Effector memory CD8-positive, alpha-beta T cell (primary cell): ENCODE data around the gene TOP2B.

Experiments
- ATAC-seq: fragments of 150-1000 bp; cut with Tn5 transposase; replicated peaks from 2 replicates; pipeline ENCODE4 v1.10.0; 2021; ENCODE audit warnings: mild to moderate bottlenecking, moderate library complexity
- DNase-seq, 3 experiments: peaks; one replicate each; pipeline ENCODE4 v3.0.0; 2021
- H3K27ac Mint-ChIP-seq, 2 donors: one replicate each; pipeline ENCODE4 v1.8.0; 2022; ENCODE audit warnings: mild to moderate bottlenecking in 2 of 2, mixed read lengths in 2 of 2, moderate library complexity in 2 of 2
- H3K27me3 Mint-ChIP-seq, 2 donors: one replicate each; pipeline ENCODE4 v1.8.0; 2022; ENCODE audit warnings: mixed read lengths in 2 of 2
- H3K36me3 Mint-ChIP-seq: one replicate; pipeline ENCODE4 v1.8.0; 2022; ENCODE audit warnings: mild to moderate bottlenecking, moderate library complexity, mixed read lengths; ENCODE audit not compliant: insufficient read depth
- H3K4me1 Mint-ChIP-seq, 2 donors: one replicate each; pipeline ENCODE4 v1.8.0; 2022; ENCODE audit warnings: low read depth in 2 of 2, mixed read lengths in 2 of 2
- H3K4me3 Mint-ChIP-seq, 2 donors: one replicate each; pipeline ENCODE4 v1.8.0; 2022; ENCODE audit warnings: mild to moderate bottlenecking in 2 of 2, mixed read lengths in 2 of 2, moderate library complexity in 2 of 2
- H3K9me3 Mint-ChIP-seq, 2 donors: one replicate each; pipeline ENCODE4 v1.8.0; 2022; ENCODE audit warnings: mixed read lengths in 2 of 2

TOP2B gene

GRCh38 chr3:25581335-25581734 lies 83.4 kb downstream of the TOP2B start:
- Mint-ChIP-seq H3K27me3 (peaks cover 41 to 57% of the 10 kb centered on the region in 2 donors), H3K4me3 (no peak overlapping the region), H3K4me1 (no peaks in the 10 kb centered on the region), H3K36me3 (no peaks in the 10 kb centered on the region), H3K9me3 (no peaks in the 10 kb centered on the region), H3K27ac (no peak overlapping the region)
- ATAC-seq (no peak), DNase-seq (no peak)

DNA sequence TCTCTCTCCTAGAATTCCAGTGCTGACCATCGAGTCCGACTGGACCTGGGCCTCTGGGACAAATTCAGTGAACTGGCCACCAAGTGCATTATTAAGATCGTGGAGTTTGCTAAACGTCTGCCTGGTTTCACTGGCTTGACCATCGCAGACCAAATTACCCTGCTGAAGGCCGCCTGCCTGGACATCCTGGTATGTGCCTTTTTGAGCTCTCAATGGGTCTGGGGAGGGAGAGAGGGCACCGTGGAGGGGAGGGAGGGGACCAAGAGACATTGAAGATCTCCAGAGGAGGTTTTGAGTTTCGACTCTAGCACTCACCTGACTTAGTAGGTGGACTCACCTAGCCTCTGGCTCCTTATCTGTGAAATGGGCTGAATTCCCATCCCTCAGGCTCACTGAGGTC lies 84.2 kb downstream of the TOP2B start:
- Mint-ChIP-seq H3K36me3 (no peaks in the 10 kb centered on the region), H3K4me3 (no peak overlapping the region), H3K9me3 (no peaks in the 10 kb centered on the region), H3K4me1 (no peaks in the 10 kb centered on the region), H3K27me3 (peaks cover 46 to 56% of the 10 kb centered on the region in 2 donors), H3K27ac (no peak overlapping the region)
- no peak for DNase-seq
- no peak for ATAC-seq

DNA sequence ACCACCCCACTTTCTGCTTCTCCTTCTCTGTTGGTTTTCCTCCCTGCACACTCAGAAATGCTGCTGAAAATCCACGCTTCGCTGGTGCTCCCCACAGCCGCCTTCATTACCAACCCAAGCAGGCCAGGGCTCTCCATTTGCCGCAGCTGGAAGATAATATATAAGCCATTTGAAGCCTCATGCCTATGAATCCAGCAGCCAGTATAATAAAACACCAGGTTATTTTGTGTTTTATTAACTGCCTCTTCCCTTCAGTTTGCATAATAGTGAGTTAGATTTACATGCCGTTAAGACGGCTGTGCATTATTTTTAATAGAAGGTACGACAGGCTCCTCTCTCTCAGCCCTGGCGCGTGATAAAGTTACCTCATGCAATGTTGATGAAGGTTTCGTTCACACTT lies 86.6 kb downstream of the TOP2B start:
- no peak for DNase-seq
- no peak for ATAC-seq

DNA sequence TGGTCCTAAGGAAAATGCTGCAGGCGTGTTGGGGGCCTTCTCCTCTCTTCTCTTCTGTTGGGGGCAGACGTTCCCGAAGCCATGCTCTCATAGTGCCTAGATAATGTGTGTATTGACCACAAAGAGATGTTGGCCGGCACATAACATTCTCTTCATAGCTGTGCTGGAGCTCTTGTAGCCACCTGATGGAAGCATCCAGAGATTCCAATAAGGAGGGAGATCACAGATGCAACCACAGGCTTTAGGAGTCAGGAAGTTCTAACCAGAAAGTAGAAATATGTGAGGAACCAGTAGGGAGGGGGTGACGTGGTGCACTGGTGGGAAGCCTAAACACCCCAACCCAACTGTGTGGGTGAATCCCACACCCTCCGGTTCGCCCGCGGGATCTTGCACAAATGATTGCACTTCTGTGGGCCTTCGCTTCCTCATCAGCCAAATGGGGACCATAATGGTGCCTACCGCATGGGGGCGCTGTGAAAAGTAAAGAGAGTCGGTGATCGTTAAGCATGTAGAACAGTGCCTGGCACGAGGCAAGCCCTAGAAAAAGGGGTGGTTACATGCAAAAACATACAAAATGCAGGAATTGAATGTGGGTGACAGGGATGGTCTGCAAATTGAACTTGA lies 87.8 kb downstream of the TOP2B start:
- DNase-seq, result no peak
- no peaks in the 10 kb centered on the region for H3K9me3 Mint-ChIP-seq
- H3K36me3 Mint-ChIP-seq, result no peaks in the 10 kb centered on the region
- no peak overlapping the region for H3K27ac Mint-ChIP-seq
- no peak for ATAC-seq
- peaks cover 30 to 43% of the 10 kb centered on the region in 2 donors for H3K27me3 Mint-ChIP-seq
- H3K4me3 Mint-ChIP-seq, result no peak overlapping the region
- no peaks in the 10 kb centered on the region for H3K4me1 Mint-ChIP-seq

More for the DNA sequence above, 86.6 kb downstream of the TOP2B start:
- Mint-ChIP-seq H3K36me3 (no peaks in the 10 kb centered on the region), H3K27ac (no peak overlapping the region), H3K9me3 (no peaks in the 10 kb centered on the region), H3K4me3 (no peak overlapping the region), H3K4me1 (no peaks in the 10 kb centered on the region), H3K27me3 (peaks cover 40 to 47% of the 10 kb centered on the region in 2 donors)

DNA sequence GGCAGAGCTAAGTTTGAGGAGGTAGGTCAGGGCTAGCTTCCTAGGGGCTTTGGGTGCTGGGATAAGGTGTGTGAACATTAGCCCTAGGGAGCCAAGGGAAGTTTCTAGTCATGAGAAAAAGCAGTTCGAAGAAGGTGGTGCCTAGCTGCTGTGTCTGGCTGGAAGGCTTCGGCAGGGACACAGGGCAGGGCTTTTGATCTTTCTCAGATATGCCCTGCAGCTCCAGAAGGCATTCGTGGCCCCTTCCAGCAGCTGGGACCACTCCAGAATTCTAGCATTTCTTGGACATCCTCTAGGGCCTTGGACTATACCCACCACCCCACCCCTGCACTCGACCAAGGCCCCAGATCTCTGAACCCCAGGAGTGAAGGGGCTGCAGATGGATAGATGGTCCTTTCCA lies 88.6 kb downstream of the TOP2B start:
- H3K27ac Mint-ChIP-seq, result no peak overlapping the region
- H3K9me3 Mint-ChIP-seq, result no peaks in the 10 kb centered on the region
- ATAC-seq (no peak), DNase-seq (no peak)
- H3K36me3 Mint-ChIP-seq, result no peaks in the 10 kb centered on the region
- peaks cover 30 to 43% of the 10 kb centered on the region in 2 donors for H3K27me3 Mint-ChIP-seq
- H3K4me3 Mint-ChIP-seq, result no peak overlapping the region
- H3K4me1 Mint-ChIP-seq, result no peaks in the 10 kb centered on the region

DNA sequence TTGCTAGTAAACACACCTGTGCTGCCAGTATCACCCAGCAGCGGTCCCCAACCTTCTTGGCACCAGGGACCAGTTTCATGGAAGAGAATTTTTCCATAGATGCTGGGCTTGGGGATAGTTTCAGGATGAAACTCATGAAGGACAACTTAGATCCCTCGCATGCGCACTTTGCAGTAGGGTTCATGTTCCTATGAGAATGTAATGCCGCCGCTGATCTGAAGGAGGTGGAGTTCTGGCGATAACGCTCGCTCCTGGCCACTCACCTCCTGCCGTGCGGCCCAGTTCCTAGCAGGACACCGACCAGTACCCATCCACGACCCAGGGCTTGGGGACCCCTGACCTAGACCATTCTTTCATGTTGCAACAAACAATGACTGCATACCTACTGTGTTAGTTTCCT lies 89.7 kb downstream of the TOP2B start:
- DNase-seq (no peak), ATAC-seq (no peak)
- Mint-ChIP-seq H3K27ac (no peak overlapping the region), H3K36me3 (no peaks in the 10 kb centered on the region), H3K4me3 (no peak overlapping the region), H3K27me3 (peaks cover 25 to 43% of the 10 kb centered on the region in 2 donors), H3K9me3 (no peaks in the 10 kb centered on the region), H3K4me1 (no peaks in the 10 kb centered on the region)

DNA sequence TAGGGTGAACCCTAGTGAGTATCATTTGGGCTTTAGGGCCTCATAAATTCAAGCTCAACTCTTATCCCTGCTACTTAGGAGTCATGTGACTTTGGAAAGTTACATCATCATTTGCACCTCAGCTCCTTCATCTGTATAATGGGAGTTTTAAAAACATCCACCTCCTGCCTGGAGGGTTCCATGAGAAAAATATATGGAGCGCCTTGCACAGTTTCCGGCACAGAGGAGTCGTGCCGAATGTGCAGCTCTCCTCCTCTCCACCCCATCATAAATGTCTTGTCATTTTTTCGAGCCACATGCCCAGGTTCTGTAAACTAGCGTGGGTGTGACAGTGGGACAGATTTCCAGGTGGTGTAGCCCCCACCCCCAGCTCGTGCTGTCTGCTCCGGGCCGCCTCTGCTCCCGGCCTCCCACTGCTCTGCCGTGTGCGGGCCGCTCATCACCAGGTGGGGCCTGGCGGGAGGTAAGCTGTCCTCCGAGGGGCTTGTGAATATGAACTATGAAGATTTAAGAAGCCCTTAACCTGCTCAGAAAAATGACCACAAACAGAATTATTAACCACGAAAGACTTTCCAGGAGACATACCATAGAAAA lies 90.4 kb downstream of the TOP2B start:
- H3K36me3 Mint-ChIP-seq, result no peaks in the 10 kb centered on the region
- no peak for DNase-seq
- ATAC-seq, result no peak
- no peak overlapping the region for H3K27ac Mint-ChIP-seq
- no peaks in the 10 kb centered on the region for H3K9me3 Mint-ChIP-seq
- no peaks in the 10 kb centered on the region for H3K4me1 Mint-ChIP-seq
- H3K4me3 Mint-ChIP-seq, result no peak overlapping the region
- H3K27me3 Mint-ChIP-seq, result peaks cover 25 to 43% of the 10 kb centered on the region in 2 donors

DNA sequence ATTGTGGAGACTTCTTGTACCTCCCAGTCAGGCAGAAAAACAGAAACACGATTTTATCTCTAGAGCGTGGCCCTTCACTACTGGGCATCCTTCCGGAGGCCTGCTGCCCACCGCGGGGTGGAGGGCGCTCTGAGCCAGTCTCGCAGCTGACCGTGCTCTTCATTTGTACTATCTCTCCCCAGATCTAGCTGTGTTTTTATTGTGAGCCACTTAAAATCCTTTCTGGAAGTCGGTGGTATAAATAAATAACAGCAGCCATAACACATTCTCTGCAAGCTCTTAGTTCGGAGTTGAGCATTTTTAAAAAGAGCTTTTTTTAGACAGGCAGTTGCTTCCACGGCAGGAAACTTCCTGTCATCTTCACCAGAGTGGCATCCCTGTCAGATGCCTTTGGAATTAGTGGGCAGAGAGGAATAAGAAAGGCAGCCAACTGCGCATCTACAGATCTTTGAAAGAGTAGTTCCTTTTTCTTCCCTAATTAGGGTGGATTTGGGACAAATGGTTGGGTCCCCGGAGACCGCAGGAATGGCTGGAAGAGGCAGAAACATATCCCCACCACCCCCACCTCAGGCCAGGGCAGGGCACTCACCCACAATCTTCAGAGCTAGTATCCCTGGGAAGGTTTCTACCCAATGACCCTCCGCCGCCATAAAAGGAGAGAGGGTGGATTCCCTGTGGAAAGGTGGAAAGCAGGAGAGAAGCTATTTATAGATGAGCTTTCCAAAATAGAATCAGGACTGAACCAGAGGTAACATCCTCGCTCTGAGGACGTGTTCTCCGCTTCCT lies 91.1 kb downstream of the TOP2B start:
- H3K27ac Mint-ChIP-seq, result no peak overlapping the region
- H3K4me3 Mint-ChIP-seq, result no peak overlapping the region
- H3K27me3 Mint-ChIP-seq, result peaks cover 27 to 43% of the 10 kb centered on the region in 2 donors
- ATAC-seq, result no peak
- no peaks in the 10 kb centered on the region for H3K4me1 Mint-ChIP-seq
- no peak for DNase-seq
- no peaks in the 10 kb centered on the region for H3K36me3 Mint-ChIP-seq
- no peaks in the 10 kb centered on the region for H3K9me3 Mint-ChIP-seq

DNA sequence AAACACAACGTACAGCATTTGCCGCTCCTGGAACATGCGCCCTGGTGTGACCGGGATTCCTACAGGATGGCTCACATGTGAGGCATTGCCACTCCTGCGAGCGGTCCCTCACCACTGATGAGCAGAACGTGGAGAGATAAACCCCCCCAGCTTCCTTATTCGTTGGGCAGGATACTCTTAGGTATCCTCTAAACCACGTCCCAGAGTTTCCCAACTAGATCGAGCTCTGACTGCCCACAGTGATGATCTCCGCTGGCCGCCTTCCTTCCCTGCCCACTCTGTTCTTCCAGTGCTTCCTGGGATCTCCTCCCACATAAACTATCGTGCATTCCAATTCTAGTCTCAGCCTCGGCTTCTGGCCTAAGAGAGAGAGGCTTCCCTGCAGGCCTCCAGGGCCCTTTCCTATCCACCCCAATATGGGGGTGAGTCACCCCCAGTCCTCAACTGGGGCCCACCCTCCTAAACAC lies 91.8 kb downstream of the TOP2B start:
- Mint-ChIP-seq H3K4me3 (no peak overlapping the region), H3K36me3 (no peaks in the 10 kb centered on the region), H3K27me3 (peaks cover 25 to 44% of the 10 kb centered on the region in 2 donors), H3K27ac (no peak overlapping the region), H3K9me3 (no peaks in the 10 kb centered on the region), H3K4me1 (no peaks in the 10 kb centered on the region)
- DNase-seq (no peak), ATAC-seq (no peak)

DNA sequence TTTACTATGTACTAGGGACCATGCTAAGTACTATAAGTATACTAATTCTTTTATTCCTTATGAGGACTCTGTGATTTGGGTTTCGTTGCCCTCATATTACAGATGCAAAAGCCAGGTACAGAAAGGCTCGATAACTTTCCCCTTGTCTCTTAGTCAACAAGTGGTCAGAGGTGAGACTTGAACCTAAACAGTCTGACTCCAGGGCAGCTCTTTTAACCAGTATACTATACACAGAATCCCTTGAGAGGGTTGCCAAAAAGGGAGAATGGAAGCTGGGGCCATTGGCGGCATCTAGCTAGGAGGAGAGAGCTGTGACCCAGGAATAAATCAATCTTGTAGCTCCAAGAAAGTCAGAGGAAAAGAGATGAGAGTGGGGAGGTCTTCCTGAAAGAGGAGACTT lies 92.4 kb downstream of the TOP2B start:
- DNase-seq (no peak), ATAC-seq (no peak)

DNA sequence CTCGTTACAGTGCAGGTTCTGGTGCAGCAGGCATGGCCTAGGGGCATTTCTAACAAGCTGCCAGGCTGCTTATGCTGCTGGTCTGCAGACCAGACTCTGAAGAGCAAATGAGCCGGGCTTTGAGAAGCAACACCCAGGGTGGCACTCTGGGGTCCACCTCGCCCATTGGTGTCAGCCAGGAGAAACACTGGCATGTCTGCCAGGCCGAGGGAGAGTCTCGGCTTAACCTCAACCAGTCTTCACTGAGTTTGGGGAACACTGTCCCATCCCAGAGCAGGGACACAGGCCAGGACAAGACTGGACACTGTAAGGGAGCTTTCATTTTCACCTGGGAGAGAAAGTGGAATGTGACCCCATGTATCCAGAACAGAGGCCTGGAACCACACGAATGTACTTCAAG lies 93.4 kb downstream of the TOP2B start:
- no peaks in the 10 kb centered on the region for H3K36me3 Mint-ChIP-seq
- H3K27me3 Mint-ChIP-seq, result peaks cover 17 to 35% of the 10 kb centered on the region in 2 donors
- H3K9me3 Mint-ChIP-seq, result no peaks in the 10 kb centered on the region
- H3K27ac Mint-ChIP-seq, result no peak overlapping the region
- no peak overlapping the region for H3K4me3 Mint-ChIP-seq
- ATAC-seq, result no peak
- no peaks in the 10 kb centered on the region for H3K4me1 Mint-ChIP-seq
- DNase-seq, result no peak

More for the DNA sequence above, 92.4 kb downstream of the TOP2B start:
- H3K4me1 Mint-ChIP-seq, result no peaks in the 10 kb centered on the region
- no peak overlapping the region for H3K4me3 Mint-ChIP-seq
- H3K27me3 Mint-ChIP-seq, result peaks cover 24 to 45% of the 10 kb centered on the region in 2 donors
- H3K27ac Mint-ChIP-seq, result no peak overlapping the region
- no peaks in the 10 kb centered on the region for H3K36me3 Mint-ChIP-seq
- no peaks in the 10 kb centered on the region for H3K9me3 Mint-ChIP-seq

GRCh38 chr3:25568525-25569078 lies 96.1 kb downstream of the TOP2B start:
- Mint-ChIP-seq H3K36me3 (no peaks in the 10 kb centered on the region), H3K27ac (no peak overlapping the region), H3K4me1 (no peaks in the 10 kb centered on the region), H3K4me3 (no peak overlapping the region), H3K27me3 (peaks cover 8 to 25% of the 10 kb centered on the region in 2 donors), H3K9me3 (no peaks in the 10 kb centered on the region)
- ATAC-seq (no peak), DNase-seq (no peak)

- Mint-ChIP-seq H3K27ac (no peak overlapping the region), H3K4me3 (no peak overlapping the region), H3K27me3 (peaks cover 8 to 19% of the 10 kb centered on the region in 2 donors), H3K36me3 (no peaks in the 10 kb centered on the region), H3K9me3 (no peaks in the 10 kb centered on the region), H3K4me1 (no peaks in the 10 kb centered on the region)
- DNase-seq, result no peak
- ATAC-seq, result no peak
These were observed 96.7 kb downstream of the TOP2B start for GRCh38 chr3:25567806-25568524.
